ENCODE measurements around the gene EP400. TPM values are rescaled to one million over a fixed set of nuclear protein-coding genes. Genes with fewer than 3 reads are reported as not detected.
A peak's percentile ranks its signal among the peaks of the same experiment; 100 is the strongest.

The EP400 gene
- total RNA-seq, 1 donor, result 14.7 TPM

DNA sequence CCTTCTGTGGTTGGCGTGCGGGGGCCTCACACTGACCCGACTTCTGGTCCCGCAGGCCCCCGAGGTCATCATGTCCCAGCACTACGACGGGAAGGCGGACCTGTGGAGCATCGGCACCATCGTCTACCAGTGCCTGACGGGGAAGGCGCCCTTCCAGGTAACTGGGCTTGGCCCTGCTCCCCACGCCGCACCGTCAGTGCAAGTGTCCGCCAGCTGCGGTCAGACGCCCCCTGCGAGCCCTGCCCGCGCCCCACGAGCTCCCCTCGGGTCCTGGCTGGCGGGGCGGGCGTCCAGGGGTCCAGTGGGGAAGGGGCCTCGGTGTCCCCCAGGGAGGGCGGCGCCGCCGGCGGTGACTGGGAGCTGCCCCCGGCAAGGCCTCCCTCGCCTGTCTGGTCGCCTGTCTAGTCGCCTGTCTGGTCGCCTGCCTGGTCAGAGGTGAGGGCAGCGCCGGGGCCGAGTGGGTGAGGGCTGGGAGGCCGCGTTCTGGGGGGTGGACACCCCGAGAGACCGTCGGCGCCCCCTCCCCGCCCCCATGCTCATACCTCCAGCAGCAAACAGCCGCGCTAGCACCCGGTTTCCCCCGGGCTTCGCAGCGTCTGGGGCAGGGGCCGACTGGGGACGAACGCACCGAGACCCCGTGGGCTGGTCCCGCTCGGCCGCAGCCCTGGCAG is 40.5 kb upstream of the EP400 start:
- H3K4me3 ChIP-seq (ENCODE audit: low read depth, low read length), result no peak overlapping the region
- DNase-seq (ENCODE audit: low read depth), result no peak
- TF ChIP-seq, protein P1, sequence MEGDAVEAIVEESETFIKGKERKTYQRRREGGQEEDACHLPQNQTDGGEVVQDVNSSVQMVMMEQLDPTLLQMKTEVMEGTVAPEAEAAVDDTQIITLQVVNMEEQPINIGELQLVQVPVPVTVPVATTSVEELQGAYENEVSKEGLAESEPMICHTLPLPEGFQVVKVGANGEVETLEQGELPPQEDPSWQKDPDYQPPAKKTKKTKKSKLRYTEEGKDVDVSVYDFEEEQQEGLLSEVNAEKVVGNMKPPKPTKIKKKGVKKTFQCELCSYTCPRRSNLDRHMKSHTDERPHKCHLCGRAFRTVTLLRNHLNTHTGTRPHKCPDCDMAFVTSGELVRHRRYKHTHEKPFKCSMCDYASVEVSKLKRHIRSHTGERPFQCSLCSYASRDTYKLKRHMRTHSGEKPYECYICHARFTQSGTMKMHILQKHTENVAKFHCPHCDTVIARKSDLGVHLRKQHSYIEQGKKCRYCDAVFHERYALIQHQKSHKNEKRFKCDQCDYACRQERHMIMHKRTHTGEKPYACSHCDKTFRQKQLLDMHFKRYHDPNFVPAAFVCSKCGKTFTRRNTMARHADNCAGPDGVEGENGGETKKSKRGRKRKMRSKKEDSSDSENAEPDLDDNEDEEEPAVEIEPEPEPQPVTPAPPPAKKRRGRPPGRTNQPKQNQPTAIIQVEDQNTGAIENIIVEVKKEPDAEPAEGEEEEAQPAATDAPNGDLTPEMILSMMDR (IDR thresholded peaks at IDR 0.05; ENCODE audit: insufficient read depth, low read length), result no peak

DNA sequence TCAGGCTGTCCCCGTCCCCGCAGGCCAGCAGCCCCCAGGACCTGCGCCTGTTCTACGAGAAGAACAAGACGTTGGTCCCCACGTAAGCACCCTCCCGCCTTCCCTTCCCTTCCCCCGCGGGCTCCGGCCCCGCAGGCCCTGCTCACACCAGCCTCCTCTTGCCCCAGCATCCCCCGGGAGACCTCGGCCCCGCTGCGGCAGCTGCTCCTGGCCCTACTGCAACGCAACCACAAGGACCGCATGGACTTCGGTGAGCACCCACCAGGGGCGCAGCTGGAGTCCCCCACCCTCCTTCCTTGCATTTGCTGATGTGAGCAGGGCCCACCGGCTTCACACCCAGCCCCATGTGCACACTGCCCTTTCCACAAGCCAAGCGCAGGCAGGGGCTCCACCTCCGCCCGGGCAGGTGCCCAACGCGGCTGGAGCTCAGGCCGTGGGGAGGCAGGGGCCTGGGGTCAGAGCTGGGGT is 40.0 kb upstream of the EP400 start:
- TF ChIP-seq, protein P1 (IDR thresholded peaks at IDR 0.05; ENCODE audit: insufficient read depth, low read length), result no peak
- no peak for DNase-seq (ENCODE audit: low read depth)
- H3K4me3 ChIP-seq (ENCODE audit: low read depth, low read length), result no peak overlapping the region

DNA sequence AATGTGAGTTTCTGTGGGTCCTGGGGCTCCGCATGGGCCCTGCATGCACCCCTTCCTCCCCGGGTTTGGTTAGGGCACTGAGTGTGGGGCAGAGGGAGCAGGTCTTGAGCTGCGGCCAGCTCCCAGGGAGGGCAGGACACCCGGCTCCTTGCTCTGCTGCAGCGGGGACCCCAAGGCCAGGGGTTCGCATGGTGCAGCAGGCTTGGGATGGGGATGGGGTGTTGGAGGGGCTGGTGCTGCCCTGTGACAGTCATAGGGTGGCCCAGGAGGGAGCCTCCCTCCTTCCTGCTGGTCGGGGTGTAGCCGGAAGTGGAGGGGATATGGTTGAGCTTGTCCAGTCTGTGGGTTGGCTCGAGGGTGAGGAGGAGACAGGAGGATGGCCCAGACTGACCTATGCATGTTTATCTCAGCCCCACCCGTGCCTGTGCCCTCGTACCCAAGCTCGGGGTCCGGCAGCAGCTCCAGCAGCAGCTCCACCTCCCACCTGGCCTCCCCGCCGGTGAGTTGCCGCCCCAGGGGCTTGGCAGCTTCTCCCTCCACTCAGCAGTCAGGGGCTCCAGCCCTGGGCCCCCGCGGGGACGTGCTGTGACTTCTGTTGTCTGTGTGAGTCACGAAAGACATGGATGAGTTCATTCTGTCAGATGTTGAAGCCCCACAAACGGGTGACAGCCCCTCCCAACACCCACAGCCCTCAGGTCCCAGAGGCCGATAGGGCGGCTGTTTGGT is 39.3 kb upstream of the EP400 start:
- no peak overlapping the region for H3K4me3 ChIP-seq (ENCODE audit: low read depth, low read length)
- DNase-seq (ENCODE audit: low read depth), result no peak
- TF ChIP-seq, protein P1 (IDR thresholded peaks at IDR 0.05; ENCODE audit: insufficient read depth, low read length), result no peak

DNA sequence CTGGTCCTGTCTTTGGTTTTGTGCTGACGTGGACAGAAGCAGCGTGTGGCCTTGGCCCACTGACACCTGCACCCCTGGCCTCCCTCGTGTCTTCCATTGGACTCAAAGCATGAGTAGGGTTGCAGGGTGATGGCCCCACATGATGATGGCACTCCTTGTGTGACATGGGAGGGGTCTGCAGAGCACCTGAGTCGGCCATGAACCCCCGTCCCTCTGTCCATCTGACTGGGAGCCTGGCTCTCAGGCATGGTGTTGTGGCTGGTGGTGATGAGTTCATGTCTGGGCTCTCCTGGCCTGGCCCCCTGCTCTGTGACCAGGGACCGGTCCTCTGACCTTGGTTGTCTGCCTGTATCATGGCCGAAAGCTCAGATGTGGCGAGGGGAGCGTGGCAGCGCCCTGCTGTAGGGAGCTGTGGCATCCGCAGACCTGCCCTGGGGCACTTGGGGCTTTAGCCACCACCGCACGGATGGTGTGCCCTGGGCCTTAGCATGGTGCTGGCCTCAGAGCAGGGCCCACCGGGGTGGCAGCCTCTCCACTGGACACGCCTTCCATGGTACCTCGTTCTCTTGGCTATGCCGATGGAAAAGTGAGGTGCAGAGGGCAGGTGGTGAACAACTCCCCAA is 38.6 kb upstream of the EP400 start:
- TF ChIP-seq, protein P1 (IDR thresholded peaks at IDR 0.05; ENCODE audit: insufficient read depth, low read length), result no peak
- no peak overlapping the region for H3K4me3 ChIP-seq (ENCODE audit: low read depth, low read length)
- DNase-seq (ENCODE audit: low read depth), result no peak

DNA sequence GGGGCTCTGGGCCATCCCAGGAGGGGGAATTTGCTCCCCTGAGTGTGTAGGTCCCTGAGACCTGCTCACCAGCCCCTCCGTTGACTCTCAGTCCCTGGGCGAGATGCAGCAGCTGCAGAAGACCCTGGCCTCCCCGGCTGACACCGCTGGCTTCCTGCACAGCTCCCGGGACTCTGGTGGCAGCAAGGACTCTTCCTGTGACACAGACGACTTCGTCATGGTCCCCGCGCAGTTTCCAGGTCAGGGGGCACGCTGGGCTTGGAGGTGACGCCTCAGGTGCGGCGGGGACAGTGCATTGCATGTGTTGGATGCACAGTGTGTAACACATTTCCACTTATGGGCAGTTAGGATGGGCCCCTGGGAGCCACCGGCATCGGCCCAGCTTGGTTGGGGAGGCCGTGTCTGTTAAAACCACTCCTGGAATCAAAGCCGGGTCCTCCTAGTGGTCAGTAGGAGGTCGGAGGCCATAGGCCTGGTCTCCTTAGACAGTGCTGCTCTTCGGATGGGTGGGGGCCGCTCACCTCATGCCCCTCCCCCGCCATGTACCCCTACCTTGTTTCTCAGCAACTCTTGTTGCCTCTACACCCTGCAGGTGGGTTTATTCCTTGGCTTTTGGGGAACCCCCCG is 37.8 kb upstream of the EP400 start:
- TF ChIP-seq, protein P1 (IDR thresholded peaks at IDR 0.05; ENCODE audit: insufficient read depth, low read length), result no peak
- no peak for DNase-seq (ENCODE audit: low read depth)
- no peak overlapping the region for H3K4me3 ChIP-seq (ENCODE audit: low read depth, low read length)

DNA sequence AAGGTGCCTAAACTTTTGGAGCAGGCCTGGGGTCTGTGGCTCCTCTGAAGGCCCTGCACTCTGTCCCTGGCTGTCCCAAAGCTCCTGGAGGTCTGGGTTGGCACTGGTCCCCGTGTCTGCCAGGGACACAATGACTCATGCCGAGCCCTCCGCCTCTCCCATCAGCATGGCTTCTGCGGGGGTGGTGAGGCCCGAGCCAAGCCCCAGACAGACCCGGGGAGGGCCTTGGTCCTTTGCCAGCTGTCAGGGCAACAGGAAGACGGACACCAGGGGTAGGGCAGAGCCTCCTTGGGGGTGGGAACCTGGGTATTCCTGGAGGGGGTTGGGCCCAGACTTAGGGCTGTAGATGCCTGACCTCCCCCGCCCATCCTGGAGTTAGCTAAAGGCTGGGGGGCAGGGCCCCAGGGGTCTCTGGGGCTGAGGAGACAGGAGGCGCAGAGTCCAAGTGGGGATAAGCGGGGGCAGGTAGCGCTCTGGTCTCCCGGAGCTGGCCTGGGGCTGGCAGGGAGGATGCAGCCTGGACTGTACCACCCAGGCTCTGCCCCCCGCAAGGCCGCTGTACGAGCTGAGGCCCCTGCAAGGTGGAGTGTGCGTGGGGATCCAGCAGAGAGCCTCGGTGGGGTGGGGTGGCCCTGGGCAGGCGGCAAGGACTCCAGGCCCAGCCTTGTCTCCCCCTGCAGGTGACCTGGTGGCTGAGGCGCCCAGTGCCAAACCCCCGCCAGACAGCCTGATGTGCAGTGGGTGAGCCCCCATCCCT is 37.0 kb upstream of the EP400 start:
- H3K4me3 ChIP-seq (ENCODE audit: low read depth, low read length), result no peak overlapping the region
- peak; percentile 76 for DNase-seq (ENCODE audit: low read depth)
- TF ChIP-seq, protein P1 (IDR thresholded peaks at IDR 0.05; ENCODE audit: insufficient read depth, low read length), result no peak
